KOPT-K1 (cell line): ENCODE results near the gene CLCN3.
"Not testable (repeated sequence)": the region's sequence is repeated elsewhere in the genome, so short reads cannot be mapped to it uniquely, and the experiment has no call there.

ENCODE experiments used
- H3K27ac ChIP-seq: fragments of 200-600 bp; sonication (generic); 2 replicates; pipeline ENCODE4 v1.5.1; 2016; ENCODE audit warnings: antibody characterized with exemption, mild to moderate bottlenecking, low read depth, low read length; ENCODE audit not compliant: poor library complexity, severe bottlenecking
- H3K36me3 ChIP-seq: fragments of 200-600 bp; sonication (generic); 2 replicates; pipeline ENCODE4 v1.5.1; 2017; ENCODE audit warnings: antibody characterized with exemption, mild to moderate bottlenecking, low read length, moderate library complexity; ENCODE audit not compliant: insufficient read depth
- H3K9me3 ChIP-seq: fragments of 200-600 bp; sonication (generic); 2 replicates; pipeline ENCODE4 v1.5.1; 2017; ENCODE audit warnings: antibody characterized with exemption, low read length, mild to moderate bottlenecking; ENCODE audit not compliant: insufficient read depth, poor library complexity, severe bottlenecking

The CLCN3 gene

GRCh38 chr4:169678951-169679591, 58.7 kb downstream of the CLCN3 start:
- not testable (repeated sequence) for H3K9me3 ChIP-seq, H3K27ac ChIP-seq
- H3K36me3 ChIP-seq, result peaks cover 43% of the 10 kb centered on the region

GRCh38 chr4:169682372-169683047, 62.1 kb downstream of the CLCN3 start:
- H3K27ac ChIP-seq, result no peak overlapping the region
- H3K9me3 ChIP-seq, result no peaks in the 10 kb centered on the region

GRCh38 chr4:169689681-169690080, 69.3 kb downstream of the CLCN3 start:
- H3K36me3 ChIP-seq, result peaks cover 55% of the 10 kb centered on the region
- H3K9me3 ChIP-seq, result no peaks in the 10 kb centered on the region
- H3K27ac ChIP-seq, result no peak overlapping the region

More at GRCh38 chr4:169682372-169683047, 62.1 kb downstream of the CLCN3 start:
- H3K36me3 ChIP-seq, result peaks cover 59% of the 10 kb centered on the region

GRCh38 chr4:169690787-169691186, 70.4 kb downstream of the CLCN3 start:
- Histone ChIP-seq H3K9me3 (no peaks in the 10 kb centered on the region), H3K27ac (no peak overlapping the region), H3K36me3 (peaks cover 56% of the 10 kb centered on the region)

- Histone ChIP-seq H3K27ac (no peak overlapping the region), H3K36me3 (peaks cover 68% of the 10 kb centered on the region), H3K9me3 (no peaks in the 10 kb centered on the region)
Measured at GRCh38 chr4:169698331-169698730, 78.0 kb downstream of the CLCN3 start.

GRCh38 chr4:169707958-169708643, 87.7 kb downstream of the CLCN3 start:
- H3K9me3 ChIP-seq, result no peaks in the 10 kb centered on the region
- no peak overlapping the region for H3K27ac ChIP-seq
- peaks cover 66% of the 10 kb centered on the region for H3K36me3 ChIP-seq

- H3K27ac ChIP-seq, result no peak overlapping the region
- peaks cover 89% of the 10 kb centered on the region for H3K36me3 ChIP-seq
- H3K9me3 ChIP-seq, result no peaks in the 10 kb centered on the region
Measured at GRCh38 chr4:169715826-169716225, 95.4 kb downstream of the CLCN3 start.

GRCh38 chr4:169716677-169717076, 96.3 kb downstream of the CLCN3 start:
- Histone ChIP-seq H3K36me3 (peaks cover 89% of the 10 kb centered on the region), H3K27ac (no peak overlapping the region), H3K9me3 (no peaks in the 10 kb centered on the region)

GRCh38 chr4:169720529-169720928, 100.2 kb downstream of the CLCN3 start:
- Histone ChIP-seq H3K27ac (no peak overlapping the region), H3K9me3 (no peaks in the 10 kb centered on the region), H3K36me3 (peaks cover 56% of the 10 kb centered on the region)

- Histone ChIP-seq H3K27ac (no peak overlapping the region), H3K9me3 (no peaks in the 10 kb centered on the region), H3K36me3 (peaks cover 49% of the 10 kb centered on the region)
Measured at GRCh38 chr4:169723207-169723965, 103.0 kb downstream of the CLCN3 start.

- Histone ChIP-seq H3K27ac (no peak overlapping the region), H3K9me3 (no peaks in the 10 kb centered on the region), H3K36me3 (peaks cover 49% of the 10 kb centered on the region)
Measured at GRCh38 chr4:169724260-169724659, 103.9 kb downstream of the CLCN3 start.

GRCh38 chr4:169727616-169728015, 107.2 kb downstream of the CLCN3 start:
- H3K9me3 ChIP-seq, result no peaks in the 10 kb centered on the region
- H3K27ac ChIP-seq, result no peak overlapping the region
- peaks cover 46% of the 10 kb centered on the region for H3K36me3 ChIP-seq

GRCh38 chr4:169730564-169730963, 110.2 kb downstream of the CLCN3 start:
- no peak overlapping the region for H3K27ac ChIP-seq
- H3K36me3 ChIP-seq, result peaks cover 68% of the 10 kb centered on the region
- no peaks in the 10 kb centered on the region for H3K9me3 ChIP-seq

GRCh38 chr4:169738604-169739003, 118.2 kb downstream of the CLCN3 start:
- H3K9me3 ChIP-seq, result not testable (repeated sequence)
- peaks cover 72% of the 10 kb centered on the region for H3K36me3 ChIP-seq

GRCh38 chr4:169741569-169741968, 121.2 kb downstream of the CLCN3 start:
- Histone ChIP-seq H3K27ac (no peak overlapping the region), H3K36me3 (peaks cover 70% of the 10 kb centered on the region), H3K9me3 (no peaks in the 10 kb centered on the region)

More at GRCh38 chr4:169738604-169739003, 118.2 kb downstream of the CLCN3 start:
- not testable (repeated sequence) for H3K27ac ChIP-seq
